ENCODE results near the gene ORC6.

DNA sequence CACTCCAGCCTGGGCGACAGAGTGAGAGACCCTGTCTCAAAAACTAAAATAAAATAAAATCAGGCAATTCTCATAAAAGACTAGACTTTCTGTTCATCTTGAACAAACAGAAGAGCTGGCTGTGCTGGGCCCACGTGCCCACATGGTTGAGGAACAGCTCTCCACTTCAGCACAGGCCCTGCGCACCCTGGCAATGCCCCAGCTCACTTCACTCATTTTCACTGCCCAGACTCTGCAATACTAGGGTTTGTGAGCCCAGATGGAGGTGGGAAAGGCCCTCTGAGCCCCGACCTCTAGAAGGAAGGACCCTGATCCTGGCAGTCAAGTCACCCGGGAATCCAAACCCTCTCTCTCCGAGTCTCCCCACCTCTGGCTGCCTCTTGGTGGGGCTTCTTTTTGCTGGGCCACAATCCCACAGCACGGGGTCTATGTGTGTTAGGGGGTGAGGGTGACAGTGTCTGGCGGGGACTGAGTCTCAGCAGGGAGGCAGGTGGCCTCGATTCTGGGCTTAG lies 43.9 kb downstream of the ORC6 start:
- TF ChIP-seq, protein P1, sequence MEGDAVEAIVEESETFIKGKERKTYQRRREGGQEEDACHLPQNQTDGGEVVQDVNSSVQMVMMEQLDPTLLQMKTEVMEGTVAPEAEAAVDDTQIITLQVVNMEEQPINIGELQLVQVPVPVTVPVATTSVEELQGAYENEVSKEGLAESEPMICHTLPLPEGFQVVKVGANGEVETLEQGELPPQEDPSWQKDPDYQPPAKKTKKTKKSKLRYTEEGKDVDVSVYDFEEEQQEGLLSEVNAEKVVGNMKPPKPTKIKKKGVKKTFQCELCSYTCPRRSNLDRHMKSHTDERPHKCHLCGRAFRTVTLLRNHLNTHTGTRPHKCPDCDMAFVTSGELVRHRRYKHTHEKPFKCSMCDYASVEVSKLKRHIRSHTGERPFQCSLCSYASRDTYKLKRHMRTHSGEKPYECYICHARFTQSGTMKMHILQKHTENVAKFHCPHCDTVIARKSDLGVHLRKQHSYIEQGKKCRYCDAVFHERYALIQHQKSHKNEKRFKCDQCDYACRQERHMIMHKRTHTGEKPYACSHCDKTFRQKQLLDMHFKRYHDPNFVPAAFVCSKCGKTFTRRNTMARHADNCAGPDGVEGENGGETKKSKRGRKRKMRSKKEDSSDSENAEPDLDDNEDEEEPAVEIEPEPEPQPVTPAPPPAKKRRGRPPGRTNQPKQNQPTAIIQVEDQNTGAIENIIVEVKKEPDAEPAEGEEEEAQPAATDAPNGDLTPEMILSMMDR (IDR thresholded peaks at IDR 0.05) = no peak
- TF ChIP-seq EZH2phosphoT487 (IDR thresholded peaks at IDR 0.05) = no peak

All from neural progenitor cell (in vitro differentiated cells).